HL-60 (cell line): ENCODE data around the gene TMEM135.

Experiments used
- GABPA ChIP-seq: IDR thresholded peaks from 2 replicates; pipeline ENCODE4 v1.6.1; 2012; ENCODE audit warnings: low read depth
- TF ChIP-seq, protein P1 (sequence below): IDR thresholded peaks from one replicate; pipeline ENCODE4 v1.5.1; 2011; ENCODE audit warnings: low read length, control low read depth, inconsistent platforms; ENCODE audit not compliant: insufficient read depth

DNA sequence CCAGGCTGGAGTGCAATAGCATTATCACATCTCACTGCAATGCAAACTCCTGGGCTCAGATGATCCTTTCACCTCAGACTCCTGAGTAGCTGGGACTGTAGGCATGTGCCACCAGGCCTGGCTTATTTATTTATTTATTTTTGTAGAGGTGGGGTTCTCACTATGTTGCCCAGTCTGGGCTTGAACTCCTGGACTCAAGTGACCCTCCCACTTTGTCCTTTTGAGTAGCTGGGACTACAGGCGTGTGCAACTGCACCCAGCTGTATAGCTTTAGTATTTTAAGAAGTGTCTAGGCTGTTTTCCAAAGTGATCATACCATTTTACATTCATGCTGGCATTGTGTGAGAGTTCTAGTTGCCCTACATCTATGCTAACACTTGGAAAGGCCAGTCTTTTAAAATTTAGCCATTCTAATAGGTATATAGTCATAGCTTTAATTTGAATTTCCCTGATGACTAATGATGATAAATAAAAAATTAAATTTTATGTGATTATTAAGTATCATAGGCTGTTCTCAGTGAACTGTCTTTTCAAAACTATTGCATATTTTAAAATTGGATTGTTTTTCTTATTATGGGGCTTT is 96.9 kb downstream of the TMEM135 start:
- TF ChIP-seq, protein P1, sequence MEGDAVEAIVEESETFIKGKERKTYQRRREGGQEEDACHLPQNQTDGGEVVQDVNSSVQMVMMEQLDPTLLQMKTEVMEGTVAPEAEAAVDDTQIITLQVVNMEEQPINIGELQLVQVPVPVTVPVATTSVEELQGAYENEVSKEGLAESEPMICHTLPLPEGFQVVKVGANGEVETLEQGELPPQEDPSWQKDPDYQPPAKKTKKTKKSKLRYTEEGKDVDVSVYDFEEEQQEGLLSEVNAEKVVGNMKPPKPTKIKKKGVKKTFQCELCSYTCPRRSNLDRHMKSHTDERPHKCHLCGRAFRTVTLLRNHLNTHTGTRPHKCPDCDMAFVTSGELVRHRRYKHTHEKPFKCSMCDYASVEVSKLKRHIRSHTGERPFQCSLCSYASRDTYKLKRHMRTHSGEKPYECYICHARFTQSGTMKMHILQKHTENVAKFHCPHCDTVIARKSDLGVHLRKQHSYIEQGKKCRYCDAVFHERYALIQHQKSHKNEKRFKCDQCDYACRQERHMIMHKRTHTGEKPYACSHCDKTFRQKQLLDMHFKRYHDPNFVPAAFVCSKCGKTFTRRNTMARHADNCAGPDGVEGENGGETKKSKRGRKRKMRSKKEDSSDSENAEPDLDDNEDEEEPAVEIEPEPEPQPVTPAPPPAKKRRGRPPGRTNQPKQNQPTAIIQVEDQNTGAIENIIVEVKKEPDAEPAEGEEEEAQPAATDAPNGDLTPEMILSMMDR, result no peak
- no peak for TF ChIP-seq GABPA
